MM.1S (cell line): Measurements from ENCODE around the gene CADM4.

ENCODE experiments used
- CTCF ChIP-seq: fragments of 300-600 bp; sonication (generic); IDR thresholded peaks from 2 replicates; pipeline ENCODE4 v1.5.1; 2016; ENCODE audit warnings: antibody characterized with exemption, low read length, mixed read lengths
- EZH2 ChIP-seq: fragments of 300-600 bp; sonication (generic); optimal IDR thresholded peaks from 2 replicates; pipeline ENCODE3; 2017; ENCODE audit warnings: low read depth, mild to moderate bottlenecking, antibody characterized with exemption, low read length, mixed read lengths

- TF ChIP-seq CTCF, result no peak
- TF ChIP-seq EZH2, result no peak
Observed at GRCh38 chr19:43623889-43624670, 15.6 kb downstream of the CADM4 start.
